Caco-2 (cell line): ENCODE measurements around the gene A2ML1. TPM values are rescaled to one million over a fixed set of nuclear protein-coding genes. Genes with fewer than 3 reads are reported as not detected.
"Not testable (repeated sequence)": the region's sequence is repeated elsewhere in the genome, so short reads cannot be mapped to it uniquely, and the experiment has no call there.

Experiments
- BruUV-seq: library from RNA; stranded (reverse); fragments of 400-500 nt; replicated peaks from 2 replicates; lab custom pipeline; 2021; lab: Mats Ljungman, UMichigan
- CTCF ChIA-PET: fragments of 300-600 bp; sonication (Branson Sonifier 250); formaldehyde crosslinking; loops from one replicate; lab custom pipeline; 2022; ENCODE audit warnings: antibody characterized with exemption; lab: Charles Lee
- POLR2A ChIA-PET: fragments of 300-600 bp; sonication (Branson Sonifier 250); formaldehyde crosslinking; loops from one replicate; lab custom pipeline; 2022; ENCODE audit warnings: antibody characterized with exemption; lab: Charles Lee
- DNase-seq, 2 experiments: peaks; one replicate each; pipeline versions ENCODE4 v3.0.0 to v3.0.0-alpha.2; 2020 to 2022
- H3K27me3 ChIP-seq: replicated peaks from 2 replicates; pipeline ENCODE4 v1.6.0; 2011; ENCODE audit warnings: low read length; ENCODE audit not compliant: control insufficient read depth, insufficient read depth
- H3K36me3 ChIP-seq: 2 replicates; pipeline ENCODE4 v1.5.1; 2011; ENCODE audit warnings: low read length; ENCODE audit not compliant: control insufficient read depth, insufficient read depth
- H3K4me1 ChIP-seq: fragments of 250-450 bp; sonication (Bioruptor Pico); 2 replicates; pipeline ENCODE4 v1.5.1; 2020; ENCODE audit warnings: mild to moderate bottlenecking
- H3K4me3 ChIP-seq: 2 replicates; pipeline ENCODE4 v1.5.1; 2011; ENCODE audit warnings: low read depth, mild to moderate bottlenecking, control low read depth, low read length
- H3K9me3 ChIP-seq: fragments of 250-450 bp; sonication (Bioruptor Pico); 2 replicates; pipeline ENCODE4 v1.5.1; 2020; ENCODE audit warnings: mild to moderate bottlenecking, moderate library complexity
- H3K27ac Mint-ChIP-seq: one replicate; pipeline ENCODE4 v1.8.0; 2022; ENCODE audit warnings: mixed read lengths; ENCODE audit not compliant: unreplicated experiment
- H3K27me3 Mint-ChIP-seq: one replicate; pipeline ENCODE4 v1.8.0; 2022; ENCODE audit warnings: mixed read lengths; ENCODE audit not compliant: insufficient read depth, unreplicated experiment
- H3K36me3 Mint-ChIP-seq: one replicate; pipeline ENCODE4 v1.8.0; 2022; ENCODE audit warnings: mild to moderate bottlenecking, mixed read lengths; ENCODE audit not compliant: insufficient read depth, unreplicated experiment
- H3K4me1 Mint-ChIP-seq: one replicate; pipeline ENCODE4 v1.8.0; 2022; ENCODE audit warnings: low read depth, mixed read lengths; ENCODE audit not compliant: unreplicated experiment
- H3K4me3 Mint-ChIP-seq: one replicate; pipeline ENCODE4 v1.8.0; 2022; ENCODE audit warnings: mild to moderate bottlenecking, moderate library complexity, mixed read lengths; ENCODE audit not compliant: unreplicated experiment
- H3K9me3 Mint-ChIP-seq: one replicate; pipeline ENCODE4 v1.8.0; 2022; ENCODE audit warnings: mixed read lengths; ENCODE audit not compliant: unreplicated experiment
- CTCF ChIP-seq, 2 experiments: fragments of 200-600 bp in 1 of 2; IDR thresholded peaks; 1 replicate in 1 of 2; 2 replicates in 1 of 2; pipeline versions ENCODE4 v1.5.1 to v1.8.0; 2011 to 2022; ENCODE audit warnings: antibody characterized with exemption in 1 of 2, control low read depth in 1 of 2, inconsistent platforms in 1 of 2, low read depth in 1 of 2, low read length in 1 of 2, mild to moderate bottlenecking in 1 of 2, moderate library complexity in 1 of 2; ENCODE audit not compliant: insufficient read depth in 1 of 2, severe bottlenecking in 1 of 2, unreplicated experiment in 1 of 2
- intact Hi-C: fragments of 100-400 bp; cut with micrococcal nuclease; formaldehyde crosslinking; loops from one replicate; pipeline ENCODE4 v1.10.0; 2022; ENCODE audit not compliant: unreplicated experiment
- total RNA-seq: library from RNA; stranded (reverse); gene quantifications from 2 replicates; pipeline ENCODE4 v1.2.3, GENCODE V29; 2022

Gene A2ML1
- total RNA-seq, 1 experiment from 2014 or later, result not detected

GRCh38 chr12:8807084-8807483, 15.3 kb upstream of the A2ML1 start:
- H3K4me3 ChIP-seq, DNase-seq, CTCF ChIA-PET, H3K9me3 ChIP-seq, H3K4me3 Mint-ChIP-seq, H3K4me1 Mint-ChIP-seq, H3K36me3 Mint-ChIP-seq, POLR2A ChIA-PET, H3K4me1 ChIP-seq, H3K27me3 ChIP-seq, H3K9me3 Mint-ChIP-seq, H3K36me3 ChIP-seq, intact Hi-C loops, BruUV-seq, H3K27ac Mint-ChIP-seq: not testable (repeated sequence)
- peaks cover 14% of the 10 kb centered on the region for H3K27me3 Mint-ChIP-seq

DNA sequence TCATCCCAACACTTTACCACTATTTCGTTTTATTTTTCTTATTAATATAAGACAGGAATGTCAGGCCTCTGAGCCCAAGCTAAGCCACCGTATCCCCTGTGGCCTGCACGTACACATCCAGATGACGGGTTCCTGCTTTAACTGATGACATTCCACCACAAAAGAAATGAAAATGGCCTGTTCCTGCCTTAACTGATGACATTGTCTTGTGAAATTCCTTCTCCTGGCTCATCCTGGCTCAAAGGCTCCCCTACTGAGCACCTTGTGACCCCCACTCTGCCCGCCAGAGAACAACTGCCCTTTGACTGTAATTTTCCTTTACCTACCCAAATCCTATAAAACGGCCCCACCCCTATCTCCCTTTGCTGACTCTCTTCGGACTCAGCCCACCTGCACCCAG, 12.3 kb upstream of the A2ML1 start:
- H3K27ac Mint-ChIP-seq, H3K27me3 ChIP-seq, CTCF ChIA-PET, H3K4me3 ChIP-seq, H3K4me1 Mint-ChIP-seq, H3K9me3 Mint-ChIP-seq, H3K4me1 ChIP-seq, POLR2A ChIA-PET, H3K36me3 Mint-ChIP-seq, BruUV-seq, intact Hi-C loops, H3K4me3 Mint-ChIP-seq, H3K9me3 ChIP-seq, H3K36me3 ChIP-seq, DNase-seq: not testable (repeated sequence)
- peaks cover 16% of the 10 kb centered on the region for H3K27me3 Mint-ChIP-seq

DNA sequence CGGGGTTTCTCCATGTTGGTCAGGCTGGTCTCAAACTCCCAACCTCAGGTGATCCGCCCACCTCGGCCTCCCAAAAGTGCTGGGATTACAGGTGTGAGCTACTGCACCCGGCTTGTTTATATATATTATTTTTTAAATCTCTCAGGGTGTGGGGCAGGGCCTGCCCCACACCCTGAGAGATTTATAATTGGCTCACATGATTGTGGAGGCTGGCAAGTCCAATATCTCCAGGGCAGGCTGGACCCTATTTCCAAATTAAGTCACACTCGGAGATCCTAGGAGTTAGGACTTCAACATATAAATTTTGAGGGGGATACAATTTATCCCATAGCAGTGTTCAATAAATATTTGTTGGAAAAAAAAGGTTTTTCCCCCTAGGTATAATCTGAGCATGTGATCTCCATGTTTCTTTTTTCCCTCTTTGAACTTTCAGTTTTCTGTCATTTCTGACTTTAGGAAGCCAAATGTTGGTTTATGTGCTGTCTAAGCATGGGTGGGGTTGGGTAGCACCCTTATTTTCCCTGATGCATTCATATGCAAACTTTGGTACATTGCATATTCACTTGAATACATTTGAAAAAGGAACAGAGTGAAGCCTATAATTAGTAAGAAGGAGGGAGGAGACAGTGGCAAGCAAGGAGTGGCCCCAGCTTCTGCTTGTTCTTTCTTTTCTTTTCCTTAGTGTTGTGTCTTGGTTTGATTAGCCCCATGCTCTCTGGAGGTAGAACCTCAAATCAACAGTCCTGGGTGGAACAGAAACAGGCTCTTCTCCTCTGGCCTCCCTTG, 8.7 kb upstream of the A2ML1 start:
- H3K27me3 ChIP-seq, result no peaks in the 10 kb centered on the region
- DNase-seq, result no peak
- H3K36me3 ChIP-seq, result no peaks in the 10 kb centered on the region
- no peak overlapping the region for H3K27ac Mint-ChIP-seq
- H3K4me3 ChIP-seq, result no peak overlapping the region
- H3K9me3 ChIP-seq, result no peaks in the 10 kb centered on the region
- TF ChIP-seq CTCF (IDR thresholded peaks at IDR 0.05; ENCODE audit: insufficient read depth in 1 of 2, low read depth in 1 of 2, low read length in 1 of 2, severe bottlenecking in 1 of 2, unreplicated experiment in 1 of 2), result no peak
- no peaks in the 10 kb centered on the region for H3K4me1 Mint-ChIP-seq
- no peaks in the 10 kb centered on the region for H3K9me3 Mint-ChIP-seq
- no peaks in the 10 kb centered on the region for H3K36me3 Mint-ChIP-seq
- CTCF ChIA-PET, result no interaction called here
- POLR2A ChIA-PET, result no interaction called here
- H3K27me3 Mint-ChIP-seq, result peaks cover 7% of the 10 kb centered on the region
- no peak overlapping the region for H3K4me3 Mint-ChIP-seq
- H3K4me1 ChIP-seq, result no peaks in the 10 kb centered on the region
- intact Hi-C loops, result no loop called here
- no TSS peak for BruUV-seq

DNA sequence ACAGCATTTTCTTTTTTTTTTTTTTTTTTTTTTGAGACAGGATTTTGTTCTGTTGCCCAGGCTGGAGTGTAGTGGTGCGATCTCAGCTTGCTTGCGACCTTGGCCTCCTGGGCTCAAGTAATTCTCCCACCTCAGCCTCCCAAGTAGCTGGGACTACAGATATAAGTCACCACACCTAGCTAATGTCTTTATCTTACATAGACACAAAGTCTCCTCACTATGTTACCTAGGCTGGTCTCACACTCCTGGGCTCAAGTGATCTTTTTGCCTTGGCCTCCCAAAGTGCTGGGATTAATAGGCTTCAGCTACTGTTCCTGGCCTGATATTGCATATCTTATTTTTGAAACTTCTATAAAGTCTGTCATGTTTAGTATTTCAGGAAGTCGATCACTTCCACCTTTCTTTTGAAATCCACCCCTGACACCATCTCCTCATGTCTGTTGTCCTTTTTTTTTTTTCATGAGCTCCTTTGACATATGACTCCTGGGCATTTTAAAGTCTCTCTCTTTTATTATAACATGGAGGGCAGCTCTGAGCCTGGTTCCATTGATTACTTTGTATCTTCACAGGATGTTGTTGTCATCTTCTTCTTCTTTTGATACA, 5.9 kb upstream of the A2ML1 start:
- no peaks in the 10 kb centered on the region for H3K36me3 Mint-ChIP-seq
- BruUV-seq, result no TSS peak
- H3K4me3 Mint-ChIP-seq, result no peak overlapping the region
- Histone ChIP-seq H3K4me3 (no peak overlapping the region), H3K27me3 (no peaks in the 10 kb centered on the region), H3K36me3 (no peaks in the 10 kb centered on the region), H3K4me1 (no peaks in the 10 kb centered on the region), H3K9me3 (no peaks in the 10 kb centered on the region)
- H3K27ac Mint-ChIP-seq, result no peak overlapping the region
- CTCF ChIA-PET, result interaction anchor here (0.6 kb wide), 1 partner anchor 706 kb away, joined by 4 read pairs; no protein-coding TSS in a partner anchor
- peaks cover 5% of the 10 kb centered on the region for H3K27me3 Mint-ChIP-seq
- POLR2A ChIA-PET, result no interaction called here
- intact Hi-C loops, result no loop called here
- no peak for DNase-seq
- TF ChIP-seq CTCF (IDR thresholded peaks at IDR 0.05; ENCODE audit: insufficient read depth in 1 of 2, low read depth in 1 of 2, low read length in 1 of 2, severe bottlenecking in 1 of 2, unreplicated experiment in 1 of 2), result no peak
- no peaks in the 10 kb centered on the region for H3K4me1 Mint-ChIP-seq
- H3K9me3 Mint-ChIP-seq, result no peaks in the 10 kb centered on the region
